Measurements from ENCODE around the gene MAL.

The MAL gene

GRCh38 chr2:95013726-95014125 is 11.8 kb upstream of the MAL start:
- ATAC-seq = no peak
- no peak for TF ChIP-seq ESRRG (CRISPR knock-in tag; IDR thresholded peaks at IDR 0.05)
- TF ChIP-seq CREB5 (CRISPR knock-in tag; IDR thresholded peaks at IDR 0.05; ENCODE audit: low read depth) = no peak
- TF ChIP-seq ISL1 (CRISPR knock-in tag; IDR thresholded peaks at IDR 0.05) = no peak
- TF ChIP-seq ARNTL (CRISPR knock-in tag; IDR thresholded peaks at IDR 0.05; ENCODE audit: borderline replicate concordance, low read depth) = no peak
- TF ChIP-seq SNAI2 (CRISPR knock-in tag; IDR thresholded peaks at IDR 0.05) = no peak
- no peak for TF ChIP-seq ZC3H10 (CRISPR knock-in tag; IDR thresholded peaks at IDR 0.05)

GRCh38 chr2:95014126-95014708 is 11.3 kb upstream of the MAL start:
- ATAC-seq = no peak
- TF ChIP-seq ZNF70 (CRISPR knock-in tag; IDR thresholded peaks at IDR 0.05) (no peak), ZNF8 (CRISPR knock-in tag; IDR thresholded peaks at IDR 0.05) (no peak), BACH2 (CRISPR knock-in tag; IDR thresholded peaks at IDR 0.05; ENCODE audit: borderline replicate concordance) (no peak), TSHZ2 (CRISPR knock-in tag; IDR thresholded peaks at IDR 0.05) (no peak), ZFP3 (CRISPR knock-in tag; IDR thresholded peaks at IDR 0.05) (no peak), ARNTL (CRISPR knock-in tag; IDR thresholded peaks at IDR 0.05; ENCODE audit: borderline replicate concordance, low read depth) (no peak), PATZ1 (CRISPR knock-in tag; IDR thresholded peaks at IDR 0.05; ENCODE audit: borderline replicate concordance) (no peak), ZFP30 (CRISPR knock-in tag; IDR thresholded peaks at IDR 0.05) (no peak), CREB5 (CRISPR knock-in tag; IDR thresholded peaks at IDR 0.05; ENCODE audit: low read depth) (no peak), CSDC2 (CRISPR knock-in tag; IDR thresholded peaks at IDR 0.05) (no peak), ZNF565 (CRISPR knock-in tag; conservative IDR thresholded peaks at IDR 0.05; ENCODE audit: low read depth) (no peak)

GRCh38 chr2:95015261-95015912 is 10.1 kb upstream of the MAL start:
- TF ChIP-seq ZFP30 (CRISPR knock-in tag; IDR thresholded peaks at IDR 0.05) = no peak
- no peak for TF ChIP-seq ZFP3 (CRISPR knock-in tag; IDR thresholded peaks at IDR 0.05)
- TF ChIP-seq ISL1 (CRISPR knock-in tag; IDR thresholded peaks at IDR 0.05) = no peak
- no peak for TF ChIP-seq BACH2 (CRISPR knock-in tag; IDR thresholded peaks at IDR 0.05; ENCODE audit: borderline replicate concordance)
- ATAC-seq = no peak

GRCh38 chr2:95016616-95017015 is 8.9 kb upstream of the MAL start:
- ATAC-seq = no peak
- TF ChIP-seq TSHZ2 (CRISPR knock-in tag; IDR thresholded peaks at IDR 0.05) (no peak), CREB5 (CRISPR knock-in tag; IDR thresholded peaks at IDR 0.05; ENCODE audit: low read depth) (no peak), PATZ1 (CRISPR knock-in tag; IDR thresholded peaks at IDR 0.05; ENCODE audit: borderline replicate concordance) (no peak), ZFP3 (CRISPR knock-in tag; IDR thresholded peaks at IDR 0.05) (no peak), ZNF565 (CRISPR knock-in tag; conservative IDR thresholded peaks at IDR 0.05; ENCODE audit: low read depth) (no peak), SNAI2 (CRISPR knock-in tag; IDR thresholded peaks at IDR 0.05) (no peak), ARNTL (CRISPR knock-in tag; IDR thresholded peaks at IDR 0.05; ENCODE audit: borderline replicate concordance, low read depth) (no peak), POU6F1 (CRISPR knock-in tag; IDR thresholded peaks at IDR 0.05; ENCODE audit: borderline replicate concordance, low read depth) (no peak), CSDC2 (CRISPR knock-in tag; IDR thresholded peaks at IDR 0.05) (no peak), ZFP30 (CRISPR knock-in tag; IDR thresholded peaks at IDR 0.05) (no peak), TOX (CRISPR knock-in tag; IDR thresholded peaks at IDR 0.05; ENCODE audit: borderline replicate concordance) (no peak)
